Measurements from ENCODE around the gene BOD1L2.

- TF ChIP-seq, protein P1, sequence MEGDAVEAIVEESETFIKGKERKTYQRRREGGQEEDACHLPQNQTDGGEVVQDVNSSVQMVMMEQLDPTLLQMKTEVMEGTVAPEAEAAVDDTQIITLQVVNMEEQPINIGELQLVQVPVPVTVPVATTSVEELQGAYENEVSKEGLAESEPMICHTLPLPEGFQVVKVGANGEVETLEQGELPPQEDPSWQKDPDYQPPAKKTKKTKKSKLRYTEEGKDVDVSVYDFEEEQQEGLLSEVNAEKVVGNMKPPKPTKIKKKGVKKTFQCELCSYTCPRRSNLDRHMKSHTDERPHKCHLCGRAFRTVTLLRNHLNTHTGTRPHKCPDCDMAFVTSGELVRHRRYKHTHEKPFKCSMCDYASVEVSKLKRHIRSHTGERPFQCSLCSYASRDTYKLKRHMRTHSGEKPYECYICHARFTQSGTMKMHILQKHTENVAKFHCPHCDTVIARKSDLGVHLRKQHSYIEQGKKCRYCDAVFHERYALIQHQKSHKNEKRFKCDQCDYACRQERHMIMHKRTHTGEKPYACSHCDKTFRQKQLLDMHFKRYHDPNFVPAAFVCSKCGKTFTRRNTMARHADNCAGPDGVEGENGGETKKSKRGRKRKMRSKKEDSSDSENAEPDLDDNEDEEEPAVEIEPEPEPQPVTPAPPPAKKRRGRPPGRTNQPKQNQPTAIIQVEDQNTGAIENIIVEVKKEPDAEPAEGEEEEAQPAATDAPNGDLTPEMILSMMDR (IDR thresholded peaks at IDR 0.05 in 2 of 3, conservative IDR thresholded peaks at IDR 0.05 in 1 of 3; ENCODE audit: borderline replicate concordance in 1 of 3, insufficient read depth in 1 of 3, low read depth in 2 of 3, low read length in 2 of 3) = no peak
- TF ChIP-seq CEBPB (IDR thresholded peaks at IDR 0.05; ENCODE audit: low read depth) (no peak), EZH2phosphoT487 (IDR thresholded peaks at IDR 0.05; ENCODE audit: borderline replicate concordance) (no peak), POLR2A (IDR thresholded peaks at IDR 0.05; ENCODE audit: borderline replicate concordance, extremely low read depth, insufficient read depth, insufficient read length) (no peak), ATF3 (IDR thresholded peaks at IDR 0.05) (no peak), JUND (IDR thresholded peaks at IDR 0.05) (no peak), YY1 (IDR thresholded peaks at IDR 0.05; ENCODE audit: extremely low read depth, insufficient replicate concordance, low read depth, low read length) (no peak), EZH2 (IDR thresholded peaks at IDR 0.05) (no peak), EGR1 (IDR thresholded peaks at IDR 0.05; ENCODE audit: low read depth) (no peak), FOSL1 (IDR thresholded peaks at IDR 0.05; ENCODE audit: low read depth) (no peak)
- TF ChIP-seq, protein P2, sequence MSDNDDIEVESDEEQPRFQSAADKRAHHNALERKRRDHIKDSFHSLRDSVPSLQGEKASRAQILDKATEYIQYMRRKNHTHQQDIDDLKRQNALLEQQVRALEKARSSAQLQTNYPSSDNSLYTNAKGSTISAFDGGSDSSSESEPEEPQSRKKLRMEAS (IDR thresholded peaks at IDR 0.05) = no peak
- TF ChIP-seq, protein P3, sequence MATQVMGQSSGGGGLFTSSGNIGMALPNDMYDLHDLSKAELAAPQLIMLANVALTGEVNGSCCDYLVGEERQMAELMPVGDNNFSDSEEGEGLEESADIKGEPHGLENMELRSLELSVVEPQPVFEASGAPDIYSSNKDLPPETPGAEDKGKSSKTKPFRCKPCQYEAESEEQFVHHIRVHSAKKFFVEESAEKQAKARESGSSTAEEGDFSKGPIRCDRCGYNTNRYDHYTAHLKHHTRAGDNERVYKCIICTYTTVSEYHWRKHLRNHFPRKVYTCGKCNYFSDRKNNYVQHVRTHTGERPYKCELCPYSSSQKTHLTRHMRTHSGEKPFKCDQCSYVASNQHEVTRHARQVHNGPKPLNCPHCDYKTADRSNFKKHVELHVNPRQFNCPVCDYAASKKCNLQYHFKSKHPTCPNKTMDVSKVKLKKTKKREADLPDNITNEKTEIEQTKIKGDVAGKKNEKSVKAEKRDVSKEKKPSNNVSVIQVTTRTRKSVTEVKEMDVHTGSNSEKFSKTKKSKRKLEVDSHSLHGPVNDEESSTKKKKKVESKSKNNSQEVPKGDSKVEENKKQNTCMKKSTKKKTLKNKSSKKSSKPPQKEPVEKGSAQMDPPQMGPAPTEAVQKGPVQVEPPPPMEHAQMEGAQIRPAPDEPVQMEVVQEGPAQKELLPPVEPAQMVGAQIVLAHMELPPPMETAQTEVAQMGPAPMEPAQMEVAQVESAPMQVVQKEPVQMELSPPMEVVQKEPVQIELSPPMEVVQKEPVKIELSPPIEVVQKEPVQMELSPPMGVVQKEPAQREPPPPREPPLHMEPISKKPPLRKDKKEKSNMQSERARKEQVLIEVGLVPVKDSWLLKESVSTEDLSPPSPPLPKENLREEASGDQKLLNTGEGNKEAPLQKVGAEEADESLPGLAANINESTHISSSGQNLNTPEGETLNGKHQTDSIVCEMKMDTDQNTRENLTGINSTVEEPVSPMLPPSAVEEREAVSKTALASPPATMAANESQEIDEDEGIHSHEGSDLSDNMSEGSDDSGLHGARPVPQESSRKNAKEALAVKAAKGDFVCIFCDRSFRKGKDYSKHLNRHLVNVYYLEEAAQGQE (IDR thresholded peaks at IDR 0.05; ENCODE audit: low read depth) = no peak
Observed at GRCh38 chr18:57188851-57189557, 42.1 kb downstream of the BOD1L2 start.

Data from HCT116 (cell line).